ENCODE results near the gene RRP12.

DNA sequence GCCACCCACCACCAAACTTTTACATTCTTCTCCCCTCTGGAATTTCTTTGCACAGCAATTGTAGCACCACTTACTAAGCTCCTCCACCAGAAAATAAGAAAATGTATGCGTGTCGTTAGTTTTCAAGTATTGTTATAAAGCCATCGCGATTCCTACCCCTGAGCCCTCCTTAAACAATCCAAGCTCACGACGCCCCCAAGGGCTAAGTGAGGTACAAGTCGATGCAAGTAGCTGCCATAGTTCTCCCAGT is 67.9 kb downstream of the RRP12 start:
- TF ChIP-seq, protein P1, sequence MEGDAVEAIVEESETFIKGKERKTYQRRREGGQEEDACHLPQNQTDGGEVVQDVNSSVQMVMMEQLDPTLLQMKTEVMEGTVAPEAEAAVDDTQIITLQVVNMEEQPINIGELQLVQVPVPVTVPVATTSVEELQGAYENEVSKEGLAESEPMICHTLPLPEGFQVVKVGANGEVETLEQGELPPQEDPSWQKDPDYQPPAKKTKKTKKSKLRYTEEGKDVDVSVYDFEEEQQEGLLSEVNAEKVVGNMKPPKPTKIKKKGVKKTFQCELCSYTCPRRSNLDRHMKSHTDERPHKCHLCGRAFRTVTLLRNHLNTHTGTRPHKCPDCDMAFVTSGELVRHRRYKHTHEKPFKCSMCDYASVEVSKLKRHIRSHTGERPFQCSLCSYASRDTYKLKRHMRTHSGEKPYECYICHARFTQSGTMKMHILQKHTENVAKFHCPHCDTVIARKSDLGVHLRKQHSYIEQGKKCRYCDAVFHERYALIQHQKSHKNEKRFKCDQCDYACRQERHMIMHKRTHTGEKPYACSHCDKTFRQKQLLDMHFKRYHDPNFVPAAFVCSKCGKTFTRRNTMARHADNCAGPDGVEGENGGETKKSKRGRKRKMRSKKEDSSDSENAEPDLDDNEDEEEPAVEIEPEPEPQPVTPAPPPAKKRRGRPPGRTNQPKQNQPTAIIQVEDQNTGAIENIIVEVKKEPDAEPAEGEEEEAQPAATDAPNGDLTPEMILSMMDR (IDR thresholded peaks at IDR 0.05) = peak in 1 of 4 experiments; percentile 20
- no peak for TF ChIP-seq POLR2A (IDR thresholded peaks at IDR 0.05)

Data from uterus (tissue), 2 donors.